GM12878 (cell line): ENCODE data around the gene HAGHL. TPM values are rescaled to one million over a fixed set of nuclear protein-coding genes. Genes with fewer than 3 reads are reported as not detected.

ENCODE experiments used
- ATAC-seq: fragments of 200-7000 bp; cut with Tn5 transposase; 3 replicates; pipeline ENCODE4 v1.9.1; 2020; ENCODE audit warnings: mild to moderate bottlenecking, moderate library complexity
- BruUV-seq: library from RNA; stranded (reverse); fragments of 400-500 nt; replicated peaks from 2 replicates; lab custom pipeline; 2021; lab: Mats Ljungman, UMichigan
- CTCF ChIA-PET: fragments of 300-600 bp; sonication (Branson Sonifier 250); formaldehyde crosslinking; extraction: SDS; loops from one replicate; lab custom pipeline; 2021; ENCODE audit warnings: inconsistent platforms; lab: Yijun Ruan, JAX
- POLR2A ChIA-PET: fragments of 350-600 bp; formaldehyde crosslinking; extraction: SDS; loops from one replicate; lab custom pipeline; 2021; ENCODE audit warnings: inconsistent platforms; lab: Charles Lee
- RAD21 ChIA-PET: fragments of 300-600 bp; sonication (Branson Sonifier 250); formaldehyde crosslinking; loops from one replicate; lab custom pipeline; 2023; ENCODE audit warnings: antibody characterized with exemption; ENCODE audit not compliant: unreplicated experiment; lab: Charles Lee
- SMC1A ChIA-PET: fragments of 300-600 bp; sonication (Branson Sonifier 250); formaldehyde crosslinking; loops from one replicate; lab custom pipeline; 2023; ENCODE audit not compliant: unreplicated experiment, uncharacterized antibody; lab: Charles Lee
- DNase-seq: peaks from one replicate; pipeline ENCODE4 v3.0.0-alpha.2; 2011; ENCODE audit warnings: low read depth, low spot score
- FAIRE-seq: peaks from 3 replicates; lab custom pipeline; 2011; peaks lifted over from hg19 to GRCh38; lab: Jason Lieb, UNC
- H2AFZ ChIP-seq: 2 replicates; pipeline ENCODE4 v1.6.0; 2011; ENCODE audit warnings: low read depth, low read length, control low read depth; ENCODE audit not compliant: control insufficient read depth
- H3K27ac ChIP-seq: 2 replicates; pipeline ENCODE4 v1.5.1; 2011; ENCODE audit warnings: control low read depth; ENCODE audit not compliant: control insufficient read depth, insufficient read depth
- H3K27me3 ChIP-seq, 2 experiments: replicated peaks in 1 of 2; 2 replicates each; pipeline versions ENCODE4 v1.6.0 to v1.6.1; 2011; ENCODE audit warnings: low read length in 1 of 2; ENCODE audit not compliant: control insufficient read depth in 2 of 2, insufficient read depth in 2 of 2
- H3K36me3 ChIP-seq, 2 experiments: 2 replicates each; pipeline ENCODE4 v1.5.1; 2011; ENCODE audit warnings: low read length in 1 of 2; ENCODE audit not compliant: control insufficient read depth in 2 of 2, insufficient read depth in 2 of 2
- H3K4me1 ChIP-seq: 2 replicates; pipeline ENCODE4 v1.6.1; 2011; ENCODE audit warnings: mild to moderate bottlenecking, low read length, moderate library complexity, mixed read lengths; ENCODE audit not compliant: control insufficient read depth, insufficient read depth
- H3K4me2 ChIP-seq: 2 replicates; pipeline ENCODE4 v1.6.0; 2011; ENCODE audit warnings: control low read depth; ENCODE audit not compliant: control insufficient read depth, insufficient read depth
- H3K4me3 ChIP-seq: fragments of 200-600 bp; sonication (generic); 2 replicates; pipeline ENCODE4 v1.5.1; 2016
- H3K79me2 ChIP-seq: 2 replicates; pipeline ENCODE4 v1.6.0; 2011; ENCODE audit warnings: low read length; ENCODE audit not compliant: control insufficient read depth, insufficient read depth
- H3K9ac ChIP-seq: 2 replicates; pipeline ENCODE4 v1.8.0; 2011; ENCODE audit warnings: low read length, control low read depth, mixed read lengths; ENCODE audit not compliant: control insufficient read depth, insufficient read depth
- H3K9me3 ChIP-seq: replicated peaks from 3 replicates; pipeline ENCODE4 v1.5.1; 2011; ENCODE audit warnings: mild to moderate bottlenecking, low read length; ENCODE audit not compliant: control insufficient read depth, insufficient read depth
- H4K20me1 ChIP-seq: 2 replicates; pipeline ENCODE4 v1.6.0; 2011; ENCODE audit not compliant: control insufficient read depth, insufficient read depth
- BHLHE40 ChIP-seq, 2 experiments: fragments of 450-650 bp in 1 of 2; IDR thresholded peaks; 2 replicates each; pipeline ENCODE4 v1.6.1; 2011 to 2017; ENCODE audit warnings: low read depth in 2 of 2, borderline replicate concordance in 1 of 2, improper control_type of control experiment in 1 of 2, low read length in 1 of 2, mild to moderate bottlenecking in 1 of 2
- CTCF ChIP-seq, 3 experiments: IDR thresholded peaks in 2 of 3; conservative IDR thresholded peaks in 1 of 3; 2 replicates each; pipeline ENCODE4 v1.5.1; 2011; ENCODE audit warnings: low read depth in 3 of 3, low read length in 3 of 3, mild to moderate bottlenecking in 3 of 3, control low read depth in 2 of 3, moderate library complexity in 2 of 3, inconsistent platforms in 1 of 3, mixed read lengths in 1 of 3; ENCODE audit not compliant: control insufficient read depth in 2 of 3, insufficient read depth in 1 of 3; ENCODE audit errors: extremely low read depth in 1 of 3
- EGR1 ChIP-seq, 2 experiments: IDR thresholded peaks; 1 replicate in 1 of 2; 2 replicates in 1 of 2; pipeline ENCODE4 v1.6.1; 2011 to 2012; ENCODE audit warnings: low read depth in 2 of 2, low read length in 2 of 2, borderline replicate concordance in 1 of 2, mild to moderate bottlenecking in 1 of 2, moderate library complexity in 1 of 2
- GATAD2B ChIP-seq: fragments of 450-650 bp; conservative IDR thresholded peaks from 2 replicates; pipeline ENCODE4 v1.6.1; 2017; ENCODE audit warnings: low read depth, mild to moderate bottlenecking, moderate library complexity
- LARP7 ChIP-seq: fragments of 450-650 bp; IDR thresholded peaks from 2 replicates; pipeline ENCODE4 v1.6.1; 2017; ENCODE audit warnings: mild to moderate bottlenecking
- POLR2AphosphoS2 ChIP-seq: IDR thresholded peaks from 2 replicates; pipeline ENCODE4 v1.6.1; 2011; ENCODE audit warnings: low read depth, mild to moderate bottlenecking, low read length, improper control_type of control experiment, moderate library complexity
- YY1 ChIP-seq: IDR thresholded peaks from 2 replicates; pipeline ENCODE4 v1.6.1; 2011; ENCODE audit warnings: low read depth, mild to moderate bottlenecking, low read length
- ZNF207 ChIP-seq: fragments of 450-650 bp; IDR thresholded peaks from 2 replicates; pipeline ENCODE4 v1.6.1; 2014; ENCODE audit warnings: antibody characterized with exemption, mild to moderate bottlenecking, borderline replicate concordance
- WGBS: methylation state at CpG from one replicate; pipeline ENCODE4 v1.1.6; 2016; ENCODE audit warnings: low lambda C conversion rate; ENCODE audit not compliant: insufficient replicate concordance, insufficient coverage; ENCODE audit errors: missing lambda C conversion rate; 5-methylcytosine and 5-hydroxymethylcytosine counted together
- in situ Hi-C: fragments of 300-500 bp; cut with MboI; formaldehyde crosslinking; loops from 9 replicates; pipeline ENCODE4 v1.14.3; 2018; ENCODE audit warnings: mixed read lengths
- intact Hi-C: fragments of 100-400 bp; cut with micrococcal nuclease; formaldehyde crosslinking; loops from one replicate; pipeline ENCODE4 v1.14.2; 2022; ENCODE audit not compliant: unreplicated experiment
- polyA plus RNA-seq, 11 experiments: library from polyadenylated mRNA; depleted of rRNA in 4 of 11; unstranded in 6 of 11; stranded (reverse) in 5 of 11; fragments of >200 nt; fragmentation: Nextera tagmentation in 4 of 11; fragmentation: Illumina TruSeq in 1 of 11; extraction: Ambion mirVana in 4 of 11; extraction: Trizol in 1 of 11; gene quantifications; 1 replicate in 1 of 11; 2 replicates in 10 of 11; pipeline versions ENCODE4 v1.2.1 to v1.2.3, GENCODE V29; 2011 to 2016; ENCODE audit warnings: inconsistent platforms in 2 of 11, missing spikeins in 2 of 11, low read depth in 1 of 11
- total RNA-seq, 4 experiments: library from RNA; depleted of rRNA in 3 of 4; stranded (reverse); fragments of >200 nt in 3 of 4; fragmentation: Illumina TruSeq in 1 of 4; extraction: Trizol in 1 of 4; gene quantifications; 2 replicates each; pipeline versions ENCODE4 v1.2.1 to v1.2.3, GENCODE V29; 2013 to 2021
- TF ChIP-seq, protein P1 (sequence below): IDR thresholded peaks from 2 replicates; pipeline ENCODE4 v1.6.1; 2012; ENCODE audit warnings: mild to moderate bottlenecking, low read depth, low read length
- TF ChIP-seq, protein P2 (sequence below): IDR thresholded peaks from 2 replicates; pipeline ENCODE4 v1.6.1; 2012; ENCODE audit warnings: low read length, inconsistent platforms

HAGHL gene
- total and polyA plus RNA-seq, 10 of the 15 experiments (the other 5 are each of a cell fraction or from before 2014, with no cell fraction given), result 0.23 to 44.6 (median 16.4) TPM

- SMC1A ChIA-PET, result interaction anchor here (0.8 to 1.3 kb wide), 3 partner anchors 8 to 68 kb away, joined by 3 to 4 read pairs (median 3); partner anchors contain the start of genes CHTF18 and RPUSD1
- H3K36me3 ChIP-seq, result no peaks in the 10 kb centered on the region
- H3K9me3 ChIP-seq, result no peaks in the 10 kb centered on the region
- peak; percentile 66 for FAIRE-seq
- POLR2A ChIA-PET, result interaction anchor here (0.5 to 2.5 kb wide), 7 partner anchors 8 to 372 kb away, joined by 3 to 29 read pairs (median 10); partner anchors contain the start of genes CHTF18, CIAO3 and RPUSD1
- intact Hi-C loops (loop anchor here (2.0 kb wide), 2 partner anchors 21 to 35 kb away; partner anchors contain the start of genes CIAO3 and JMJD8), in situ Hi-C loops (no loop called here)
- peak overlapping the region; percentile 69 for H3K4me2 ChIP-seq
- no peaks in the 10 kb centered on the region for H3K27me3 ChIP-seq
- TF ChIP-seq CTCF (IDR thresholded peaks at IDR 0.05 in 2 of 3, conservative IDR thresholded peaks at IDR 0.05 in 1 of 3; ENCODE audit: control insufficient read depth in 2 of 3, extremely low read depth in 1 of 3, insufficient read depth in 1 of 3, low read depth in 3 of 3, low read length in 3 of 3), result peak in 2 of 3 experiments; percentile 31 to 38; a peak in 3 of 6 replicates
- 0 out of 2 replicates have a peak, but pooled peaks have one; percentile 29 for TF ChIP-seq POLR2AphosphoS2
- TF ChIP-seq, protein P1, sequence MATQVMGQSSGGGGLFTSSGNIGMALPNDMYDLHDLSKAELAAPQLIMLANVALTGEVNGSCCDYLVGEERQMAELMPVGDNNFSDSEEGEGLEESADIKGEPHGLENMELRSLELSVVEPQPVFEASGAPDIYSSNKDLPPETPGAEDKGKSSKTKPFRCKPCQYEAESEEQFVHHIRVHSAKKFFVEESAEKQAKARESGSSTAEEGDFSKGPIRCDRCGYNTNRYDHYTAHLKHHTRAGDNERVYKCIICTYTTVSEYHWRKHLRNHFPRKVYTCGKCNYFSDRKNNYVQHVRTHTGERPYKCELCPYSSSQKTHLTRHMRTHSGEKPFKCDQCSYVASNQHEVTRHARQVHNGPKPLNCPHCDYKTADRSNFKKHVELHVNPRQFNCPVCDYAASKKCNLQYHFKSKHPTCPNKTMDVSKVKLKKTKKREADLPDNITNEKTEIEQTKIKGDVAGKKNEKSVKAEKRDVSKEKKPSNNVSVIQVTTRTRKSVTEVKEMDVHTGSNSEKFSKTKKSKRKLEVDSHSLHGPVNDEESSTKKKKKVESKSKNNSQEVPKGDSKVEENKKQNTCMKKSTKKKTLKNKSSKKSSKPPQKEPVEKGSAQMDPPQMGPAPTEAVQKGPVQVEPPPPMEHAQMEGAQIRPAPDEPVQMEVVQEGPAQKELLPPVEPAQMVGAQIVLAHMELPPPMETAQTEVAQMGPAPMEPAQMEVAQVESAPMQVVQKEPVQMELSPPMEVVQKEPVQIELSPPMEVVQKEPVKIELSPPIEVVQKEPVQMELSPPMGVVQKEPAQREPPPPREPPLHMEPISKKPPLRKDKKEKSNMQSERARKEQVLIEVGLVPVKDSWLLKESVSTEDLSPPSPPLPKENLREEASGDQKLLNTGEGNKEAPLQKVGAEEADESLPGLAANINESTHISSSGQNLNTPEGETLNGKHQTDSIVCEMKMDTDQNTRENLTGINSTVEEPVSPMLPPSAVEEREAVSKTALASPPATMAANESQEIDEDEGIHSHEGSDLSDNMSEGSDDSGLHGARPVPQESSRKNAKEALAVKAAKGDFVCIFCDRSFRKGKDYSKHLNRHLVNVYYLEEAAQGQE, result no peak
- no peak for TF ChIP-seq LARP7
- TF ChIP-seq YY1, result 0 out of 2 replicates have a peak, but pooled peaks have one; percentile 11
- TF ChIP-seq EGR1 (IDR thresholded peaks at IDR 0.05; ENCODE audit: borderline replicate concordance in 1 of 2, low read depth in 2 of 2, low read length in 2 of 2), result peak in 1 of 2 experiments; percentile 30; a peak in 1 of 3 replicates
- 0 out of 2 replicates have a peak, but pooled peaks have one; percentile 52 for TF ChIP-seq GATAD2B
- peak in 1 of 2 experiments; percentile 29; a peak in 1 of 4 replicates for TF ChIP-seq BHLHE40 (IDR thresholded peaks at IDR 0.05; ENCODE audit: borderline replicate concordance in 1 of 2, low read depth in 2 of 2, low read length in 1 of 2)
- TF ChIP-seq, protein P2, sequence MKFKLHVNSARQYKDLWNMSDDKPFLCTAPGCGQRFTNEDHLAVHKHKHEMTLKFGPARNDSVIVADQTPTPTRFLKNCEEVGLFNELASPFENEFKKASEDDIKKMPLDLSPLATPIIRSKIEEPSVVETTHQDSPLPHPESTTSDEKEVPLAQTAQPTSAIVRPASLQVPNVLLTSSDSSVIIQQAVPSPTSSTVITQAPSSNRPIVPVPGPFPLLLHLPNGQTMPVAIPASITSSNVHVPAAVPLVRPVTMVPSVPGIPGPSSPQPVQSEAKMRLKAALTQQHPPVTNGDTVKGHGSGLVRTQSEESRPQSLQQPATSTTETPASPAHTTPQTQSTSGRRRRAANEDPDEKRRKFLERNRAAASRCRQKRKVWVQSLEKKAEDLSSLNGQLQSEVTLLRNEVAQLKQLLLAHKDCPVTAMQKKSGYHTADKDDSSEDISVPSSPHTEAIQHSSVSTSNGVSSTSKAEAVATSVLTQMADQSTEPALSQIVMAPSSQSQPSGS, result no peak
- TF ChIP-seq ZNF207, result no peak
- peak overlapping the region; percentile 87 for H3K27ac ChIP-seq
- peak overlapping the region; percentile 91 for H3K9ac ChIP-seq
- 14% methylated on average over 16 of the region's 16 CpGs for WGBS
- H2AFZ ChIP-seq, result peak overlapping the region; percentile 6
- peaks cover 13% of the 10 kb centered on the region for H3K4me1 ChIP-seq
- H4K20me1 ChIP-seq, result 0 out of 2 replicates have a peak, but pooled peaks cover 2% of the 10 kb centered on the region
- RAD21 ChIA-PET, result interaction anchor here (0.8 to 2.4 kb wide), 5 partner anchors 8 to 68 kb away, joined by 3 to 10 read pairs (median 3); partner anchors contain the start of genes CHTF18 and RPUSD1
- no peaks in the 10 kb centered on the region; the same call in 1 of the 2 replicates for H3K79me2 ChIP-seq
- peak; percentile 4 for ATAC-seq
- no peak for DNase-seq
- CTCF ChIA-PET, result interaction anchor here (0.7 to 2.5 kb wide), 11 partner anchors 8 to 69 kb away, joined by 3 to 16 read pairs (median 5); partner anchors contain the start of genes CHTF18, CIAO3, RPUSD1 and WDR24
- peak overlapping the region; percentile 86 for H3K4me3 ChIP-seq
- TSS peak; percentile 79 for BruUV-seq
Measured at GRCh38 chr16:719815-720446, 7.0 kb upstream of the HAGHL start.
